Midbrain (tissue), 1 donor: Measurements from ENCODE around the gene POFUT2.
"Not testable (repeated sequence)": the region's sequence is repeated elsewhere in the genome, so short reads cannot be mapped to it uniquely, and the experiment has no call there.

Experiments used
- DNase-seq: peaks from one replicate; lab custom pipeline; 2025; lab: John Stamatoyannopoulos, UW

POFUT2 gene

GRCh38 chr21:45326169-45326851 is 38.6 kb upstream of the POFUT2 start:
- DNase-seq, result peak; percentile 61

GRCh38 chr21:45325206-45326168 is 37.8 kb upstream of the POFUT2 start:
- DNase-seq, result no peak

- no peak for DNase-seq
These were observed 37.0 kb upstream of the POFUT2 start for GRCh38 chr21:45324489-45325205.

DNA sequence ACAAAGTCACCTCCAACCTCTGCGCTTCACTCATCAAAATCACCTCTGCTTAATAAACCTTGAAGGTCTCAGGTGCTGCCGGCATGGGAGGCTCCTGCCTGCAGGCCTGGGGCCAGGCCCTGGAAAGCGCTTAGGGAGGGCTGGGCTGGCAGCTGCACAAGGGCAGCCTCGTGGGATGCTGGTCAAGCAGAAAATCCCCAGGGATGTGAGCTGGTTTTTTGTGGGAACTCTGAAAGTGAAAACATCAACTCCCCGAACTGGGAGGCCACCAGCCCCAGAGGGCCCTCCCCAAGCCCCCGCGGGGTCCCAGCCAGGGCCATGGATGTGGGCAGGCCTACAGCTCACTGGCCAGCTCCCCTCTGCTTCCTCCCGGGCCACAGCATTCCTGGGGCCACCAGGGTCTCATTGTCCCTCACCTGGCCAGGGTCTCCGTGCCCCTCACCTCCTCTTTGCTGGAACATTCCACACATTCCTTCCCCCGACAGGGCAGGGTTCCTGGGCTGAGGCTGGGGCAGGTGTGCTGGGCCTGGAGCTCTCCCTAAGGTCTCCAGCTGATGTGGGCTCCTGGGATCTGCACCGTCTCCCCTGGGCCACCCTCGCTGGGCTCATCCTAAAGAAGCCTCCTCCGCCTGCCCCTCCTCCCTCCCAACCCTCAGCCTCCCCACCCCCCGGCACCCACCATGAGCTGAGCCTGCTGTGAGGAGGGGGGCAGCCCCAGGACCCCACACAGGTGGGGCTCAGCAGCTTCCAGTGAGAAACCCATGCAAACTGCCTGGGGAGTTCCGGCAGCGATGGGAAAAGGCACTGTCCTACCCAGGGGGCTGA is 36.0 kb upstream of the POFUT2 start:
- DNase-seq, result no peak

DNA sequence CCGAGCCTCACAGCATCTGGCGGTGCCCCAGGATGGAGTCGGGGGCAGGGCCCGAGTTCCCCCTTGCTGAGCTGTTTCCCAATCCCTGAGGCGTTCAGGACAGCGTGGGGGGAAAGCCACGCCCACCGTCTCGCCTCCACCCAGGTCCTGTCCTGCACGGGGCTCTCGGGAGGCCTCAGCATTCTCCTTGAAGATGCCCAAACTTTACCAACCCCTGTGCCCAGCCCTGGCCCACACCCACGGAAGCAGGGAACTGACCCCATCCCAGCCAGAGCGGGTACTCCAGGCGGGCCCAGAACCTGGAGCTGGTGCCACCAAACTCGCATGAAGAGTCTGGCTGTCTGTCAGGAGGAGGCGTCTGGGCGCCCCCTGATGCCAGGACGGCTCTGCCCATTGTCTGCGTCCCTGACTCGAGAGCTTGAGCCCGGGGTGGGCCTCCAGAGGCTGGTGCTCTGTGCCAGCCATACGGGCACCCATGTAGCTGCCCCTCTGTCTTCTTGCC is 35.3 kb upstream of the POFUT2 start:
- DNase-seq, result no peak

DNA sequence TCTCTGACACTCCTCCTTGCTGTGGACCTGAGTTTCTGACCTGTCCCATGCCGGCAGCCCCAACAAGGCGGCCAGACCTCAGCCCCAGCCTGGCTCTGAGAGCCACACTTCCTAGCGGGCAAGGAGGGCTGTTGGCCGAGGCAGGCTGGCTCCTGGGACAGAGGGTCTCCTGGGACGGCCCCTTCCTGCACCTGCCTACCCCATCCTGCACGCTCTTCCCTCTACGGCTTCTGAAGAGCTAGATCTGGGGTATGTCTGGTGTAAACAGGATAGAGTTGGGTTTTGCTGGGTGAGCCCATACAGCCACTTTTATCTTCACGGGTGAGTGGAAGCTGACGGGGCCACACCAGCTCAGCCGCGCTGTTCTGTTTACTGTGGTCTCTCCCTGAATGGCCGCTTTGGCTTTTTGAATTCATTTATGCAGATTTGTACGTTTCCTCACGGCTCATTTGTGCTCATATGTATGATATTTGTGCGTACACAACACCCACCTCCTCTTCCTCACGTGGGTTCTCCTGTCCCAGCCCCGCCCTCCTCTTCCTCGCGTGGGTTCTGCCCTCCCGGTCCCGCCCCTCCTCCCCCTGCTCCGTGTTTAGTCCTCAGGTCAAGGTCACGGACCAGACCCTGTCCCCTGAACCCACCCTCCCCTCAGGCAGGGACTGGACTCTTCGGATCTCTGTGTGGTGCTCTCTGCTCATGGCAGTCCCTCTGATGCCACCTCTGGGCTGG is 34.7 kb upstream of the POFUT2 start:
- DNase-seq, result no peak

GRCh38 chr21:45320261-45321025 is 32.7 kb upstream of the POFUT2 start:
- DNase-seq, result no peak

GRCh38 chr21:45319461-45320211 is 31.9 kb upstream of the POFUT2 start:
- DNase-seq, result no peak

DNA sequence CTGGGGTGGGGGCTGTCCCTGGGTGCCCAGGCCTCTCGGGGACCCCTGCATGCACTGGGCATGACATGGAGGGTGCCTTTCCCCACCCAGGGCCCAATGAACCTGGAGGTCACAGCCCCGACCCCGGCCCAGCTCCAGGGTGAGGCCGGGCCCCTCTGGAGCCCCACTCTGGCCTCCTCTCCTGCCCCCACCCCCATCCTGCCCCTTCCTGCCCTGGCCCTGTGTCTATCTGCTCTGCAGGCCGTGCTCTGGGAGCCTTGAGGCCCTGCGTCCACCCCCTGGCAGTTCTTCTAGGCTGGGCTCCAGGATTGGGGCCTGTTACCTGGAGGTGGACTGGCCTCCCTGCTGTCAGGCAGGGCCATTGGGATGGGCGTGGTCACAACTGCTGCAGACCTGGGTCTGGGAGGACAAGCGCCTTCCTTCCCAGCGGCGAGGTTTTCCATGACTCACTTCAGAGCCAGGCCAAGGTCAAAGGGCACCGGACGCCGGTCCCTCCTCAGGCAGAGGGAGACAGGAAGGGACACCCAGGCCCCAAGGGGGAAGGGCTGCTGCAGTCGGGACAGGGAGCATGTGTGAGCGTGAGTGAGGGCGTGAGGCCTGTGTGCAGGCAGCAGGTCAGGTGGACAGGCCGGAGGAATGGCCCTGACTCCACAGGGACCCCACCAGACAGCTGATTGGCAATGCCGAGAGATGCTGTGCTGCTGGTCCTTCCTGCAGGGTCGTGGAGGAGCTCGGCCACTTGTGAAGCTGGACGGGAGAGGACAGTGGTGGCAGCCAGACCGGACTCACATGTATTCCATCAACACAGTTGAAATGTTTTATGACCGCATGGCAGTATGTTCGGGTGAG is 31.1 kb upstream of the POFUT2 start:
- DNase-seq, result no peak

DNA sequence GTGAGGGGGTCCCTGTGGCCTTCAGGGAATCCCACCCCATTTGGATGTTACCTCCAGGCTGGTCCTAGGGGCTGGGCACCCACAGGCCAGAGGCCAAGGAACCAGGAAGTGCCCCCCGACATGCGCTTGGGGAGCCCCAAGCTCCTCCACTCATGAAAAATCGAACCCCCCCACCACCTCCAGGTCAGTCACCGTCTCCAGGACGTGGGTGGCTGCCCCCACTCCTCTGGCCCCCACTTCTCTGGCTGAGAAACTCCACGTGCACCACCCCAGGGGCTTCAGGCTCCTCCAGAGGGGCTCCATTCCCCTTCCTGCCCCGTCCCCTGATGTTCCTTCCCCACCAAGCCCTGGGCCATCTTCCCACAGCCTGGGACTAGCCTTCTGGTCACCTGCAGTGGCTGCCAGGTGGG is 30.5 kb upstream of the POFUT2 start:
- DNase-seq, result no peak

GRCh38 chr21:45317398-45318145 is 29.9 kb upstream of the POFUT2 start:
- DNase-seq, result no peak

GRCh38 chr21:45316871-45317397 is 29.2 kb upstream of the POFUT2 start:
- no peak for DNase-seq

GRCh38 chr21:45315676-45316470 is 28.2 kb upstream of the POFUT2 start:
- DNase-seq, result not testable (repeated sequence)

- DNase-seq, result no peak
These were observed 26.0 kb upstream of the POFUT2 start for GRCh38 chr21:45313682-45314081.

GRCh38 chr21:45313015-45313414 is 25.3 kb upstream of the POFUT2 start:
- DNase-seq, result no peak

DNA sequence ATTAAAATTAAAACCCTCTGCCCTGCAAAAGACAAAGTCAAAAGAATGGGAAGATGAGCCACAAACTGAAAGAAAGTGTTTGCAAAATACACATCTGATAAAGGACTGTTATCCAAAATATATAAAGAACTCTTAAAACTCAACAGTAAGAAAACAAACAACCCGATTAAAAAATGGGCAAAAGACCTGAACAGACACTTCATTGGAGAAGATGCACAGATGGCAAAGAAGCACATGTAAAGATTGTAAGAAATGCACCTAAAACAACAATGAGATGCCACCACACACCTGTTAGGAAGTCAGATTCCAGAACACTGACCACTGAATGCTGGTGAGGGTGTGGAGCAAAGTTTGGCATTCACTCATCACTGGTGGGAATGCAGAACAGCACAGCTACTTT is 24.6 kb upstream of the POFUT2 start:
- no peak for DNase-seq
